ENCODE measurements around the gene METTL4.
"Not testable (repeated sequence)": the region's sequence is repeated elsewhere in the genome, so short reads cannot be mapped to it uniquely, and the experiment has no call there.

METTL4 gene

DNA sequence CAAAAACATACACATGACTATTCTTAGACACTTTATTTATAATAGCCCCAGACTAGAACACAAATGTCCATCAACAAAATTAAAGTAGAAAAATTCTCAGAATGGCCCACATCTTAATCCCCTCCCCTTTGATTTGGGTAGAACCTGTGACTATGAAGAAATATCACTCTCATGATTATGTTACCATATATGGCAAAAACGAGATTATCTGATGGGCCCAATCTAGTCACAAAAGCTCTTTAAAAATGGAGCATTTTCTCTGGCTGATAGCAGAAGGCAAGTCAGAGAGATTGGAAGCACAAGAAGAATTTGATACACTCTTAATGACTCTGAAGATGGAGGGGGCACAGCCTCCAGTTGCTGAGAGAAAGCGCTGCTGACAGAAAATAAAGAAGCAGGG, 39.6 kb downstream of the METTL4 start:
- H3K27ac ChIP-seq (replicated peaks): no peak overlapping the region
- DNase-seq (ENCODE audit: low read depth in 1 of 2, low spot score in 1 of 2): no peak
- H3K27me3 ChIP-seq (ENCODE audit: insufficient read depth, poor library complexity, severe bottlenecking): no peaks in the 10 kb centered on the region
- H3K4me3 ChIP-seq (replicated peaks; ENCODE audit: insufficient read depth, low read length): no peak overlapping the region
- TF ChIP-seq CTCF (IDR thresholded peaks at IDR 0.05; ENCODE audit: insufficient read depth, low read length) (no peak), SPI1 (IDR thresholded peaks at IDR 0.05; ENCODE audit: borderline replicate concordance, low read depth) (no peak), GABPA (IDR thresholded peaks at IDR 0.05; ENCODE audit: low read depth) (no peak), REST (IDR thresholded peaks at IDR 0.05; ENCODE audit: insufficient replicate concordance, low read depth) (no peak), POLR2AphosphoS5 (IDR thresholded peaks at IDR 0.05; ENCODE audit: low read depth) (no peak)

DNA sequence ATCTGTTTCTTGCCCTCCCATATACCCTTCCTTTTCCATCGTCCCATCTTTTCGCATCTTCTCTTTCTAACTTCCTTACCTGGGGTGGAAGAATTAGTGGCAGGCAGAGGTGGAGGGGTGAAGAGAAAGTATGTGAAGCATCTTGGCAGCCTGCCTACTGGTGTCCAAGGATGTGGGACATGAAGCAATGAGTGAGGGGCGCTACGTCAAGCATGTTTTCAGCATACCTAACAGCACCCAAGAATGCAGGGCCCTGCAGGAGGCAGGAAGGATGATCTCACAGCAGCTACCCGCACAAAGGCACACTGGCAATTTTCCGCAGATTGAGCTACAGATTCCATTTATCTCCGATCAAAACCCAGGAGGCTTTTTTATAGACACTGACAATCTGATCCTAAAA, 42.2 kb downstream of the METTL4 start:
- TF ChIP-seq CTCF (IDR thresholded peaks at IDR 0.05; ENCODE audit: insufficient read depth, low read length) (no peak), SPI1 (IDR thresholded peaks at IDR 0.05; ENCODE audit: borderline replicate concordance, low read depth) (no peak), REST (IDR thresholded peaks at IDR 0.05; ENCODE audit: insufficient replicate concordance, low read depth) (no peak), GABPA (IDR thresholded peaks at IDR 0.05; ENCODE audit: low read depth) (no peak), POLR2AphosphoS5 (IDR thresholded peaks at IDR 0.05; ENCODE audit: low read depth) (no peak)
- Histone ChIP-seq H3K4me3 (replicated peaks; ENCODE audit: insufficient read depth, low read length) (no peak overlapping the region), H3K27ac (replicated peaks) (no peak overlapping the region), H3K27me3 (ENCODE audit: insufficient read depth, poor library complexity, severe bottlenecking) (no peaks in the 10 kb centered on the region)
- DNase-seq (ENCODE audit: low read depth in 1 of 2, low spot score in 1 of 2): no peak

- no peak overlapping the region for H3K4me3 ChIP-seq (replicated peaks; ENCODE audit: insufficient read depth, low read length)
- no peak for DNase-seq (ENCODE audit: low read depth in 1 of 2, low spot score in 1 of 2)
- H3K27me3 ChIP-seq (ENCODE audit: insufficient read depth, poor library complexity, severe bottlenecking): no peaks in the 10 kb centered on the region
- TF ChIP-seq REST (IDR thresholded peaks at IDR 0.05; ENCODE audit: insufficient replicate concordance, low read depth): no peak
- TF ChIP-seq GABPA (IDR thresholded peaks at IDR 0.05; ENCODE audit: low read depth): no peak
- no peak for TF ChIP-seq CTCF (IDR thresholded peaks at IDR 0.05; ENCODE audit: insufficient read depth, low read length)
- TF ChIP-seq POLR2AphosphoS5 (IDR thresholded peaks at IDR 0.05; ENCODE audit: low read depth): no peak
- no peak for TF ChIP-seq SPI1 (IDR thresholded peaks at IDR 0.05; ENCODE audit: borderline replicate concordance, low read depth)
- no peak overlapping the region for H3K27ac ChIP-seq (replicated peaks)
Measured at GRCh38 chr18:2526329-2526728, 45.0 kb downstream of the METTL4 start.

- not testable (repeated sequence) for H3K4me3 ChIP-seq (replicated peaks; ENCODE audit: insufficient read depth, low read length); DNase-seq (ENCODE audit: low read depth in 1 of 2, low spot score in 1 of 2); H3K27me3 ChIP-seq (ENCODE audit: insufficient read depth, poor library complexity, severe bottlenecking); H3K27ac ChIP-seq (replicated peaks)
Measured at GRCh38 chr18:2524794-2525198, 46.5 kb downstream of the METTL4 start.
